ENCODE data around the gene SBF2. TPM values are rescaled to one million over a fixed set of nuclear protein-coding genes. Genes with fewer than 3 reads are reported as not detected.

SBF2 gene
- polyA plus RNA-seq, 1 experiment: 44.4 TPM

DNA sequence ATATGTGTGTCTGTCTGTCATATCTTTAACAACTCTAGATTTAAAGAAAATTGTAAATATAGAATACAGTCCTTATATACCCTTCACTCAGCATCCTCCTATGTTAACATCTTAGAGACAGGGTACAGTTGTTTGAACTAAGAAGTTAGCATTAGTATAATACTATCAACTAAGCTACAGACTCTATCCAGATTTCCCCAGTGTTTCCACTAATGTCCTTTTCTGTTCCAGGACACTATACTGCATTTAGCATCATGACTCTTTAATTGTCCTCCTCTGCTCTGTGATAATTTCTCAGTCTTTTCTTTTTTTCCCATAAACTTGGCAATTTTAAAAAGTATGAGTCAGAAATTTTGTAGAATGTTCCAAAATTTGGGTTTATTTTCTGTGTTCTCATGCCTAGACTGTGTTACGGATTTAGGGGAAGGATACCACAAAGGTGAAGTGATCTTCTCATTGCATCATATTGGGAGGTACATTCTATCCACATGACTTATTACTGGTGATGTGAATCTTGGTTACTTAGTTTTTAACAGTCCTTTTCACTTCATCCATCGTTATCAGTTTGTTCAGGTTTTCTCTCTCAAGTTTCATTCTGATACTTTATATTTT, 168.4 kb downstream of the SBF2 start:
- CTCF ChIA-PET: no interaction called here

DNA sequence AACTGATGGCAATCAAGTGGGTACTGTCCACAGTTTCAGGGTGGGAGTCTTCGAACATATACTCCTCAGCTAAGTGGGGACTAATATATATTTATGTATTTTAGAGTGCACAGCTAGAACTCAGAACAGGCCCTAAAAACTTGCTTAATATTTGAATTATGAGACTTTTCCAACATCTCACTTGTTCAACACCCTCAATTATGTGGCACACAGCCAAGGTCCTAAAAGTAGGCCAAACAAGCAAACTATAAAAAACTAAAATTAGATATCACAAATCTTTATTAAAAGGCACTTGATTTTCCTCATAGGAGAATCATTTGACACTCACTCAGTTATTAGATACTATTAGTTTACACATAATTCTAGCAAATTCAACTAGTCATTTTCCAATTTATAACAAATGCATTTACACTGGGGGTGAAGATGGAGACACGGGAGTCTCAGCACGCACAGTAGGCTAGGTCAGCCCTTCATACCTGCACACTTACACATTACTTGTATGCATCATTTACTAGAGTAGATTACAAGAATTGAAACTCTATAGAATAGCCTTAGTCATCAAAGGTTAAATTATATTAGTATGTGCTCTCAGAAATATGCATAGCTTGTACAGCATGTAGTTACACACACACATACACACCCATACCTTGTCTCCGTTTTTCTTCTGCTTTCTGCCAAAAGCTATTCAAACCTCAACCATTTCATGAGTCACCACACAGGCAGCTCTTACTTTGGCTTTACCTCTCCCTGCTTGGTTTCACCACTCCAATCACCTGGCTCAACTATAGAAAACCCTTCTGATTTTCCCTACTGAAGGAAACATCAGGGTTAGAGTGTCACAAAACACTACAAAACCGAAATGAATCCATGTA, 171.5 kb downstream of the SBF2 start:
- Histone ChIP-seq H3K27ac (ENCODE audit: low read depth, low read length) (no peak overlapping the region), H3K4me3 (ENCODE audit: low read depth, low read length) (no peak overlapping the region), H3K27me3 (ENCODE audit: control insufficient read depth, insufficient read depth, low read length) (no peaks in the 10 kb centered on the region), H3K9me3 (ENCODE audit: control insufficient read depth, insufficient read depth, low read length) (no peaks in the 10 kb centered on the region)
- POLR2A ChIA-PET: interaction anchor here (1.3 kb wide), 1 partner anchor 12 kb away, joined by 3 read pairs; no protein-coding TSS in a partner anchor
- CTCF ChIA-PET: interaction anchor here (0.5 to 1.4 kb wide), 4 partner anchors 59 to 86 kb away, joined by 3 to 4 read pairs (median 4); no protein-coding TSS in a partner anchor
- TF ChIP-seq, protein P1, sequence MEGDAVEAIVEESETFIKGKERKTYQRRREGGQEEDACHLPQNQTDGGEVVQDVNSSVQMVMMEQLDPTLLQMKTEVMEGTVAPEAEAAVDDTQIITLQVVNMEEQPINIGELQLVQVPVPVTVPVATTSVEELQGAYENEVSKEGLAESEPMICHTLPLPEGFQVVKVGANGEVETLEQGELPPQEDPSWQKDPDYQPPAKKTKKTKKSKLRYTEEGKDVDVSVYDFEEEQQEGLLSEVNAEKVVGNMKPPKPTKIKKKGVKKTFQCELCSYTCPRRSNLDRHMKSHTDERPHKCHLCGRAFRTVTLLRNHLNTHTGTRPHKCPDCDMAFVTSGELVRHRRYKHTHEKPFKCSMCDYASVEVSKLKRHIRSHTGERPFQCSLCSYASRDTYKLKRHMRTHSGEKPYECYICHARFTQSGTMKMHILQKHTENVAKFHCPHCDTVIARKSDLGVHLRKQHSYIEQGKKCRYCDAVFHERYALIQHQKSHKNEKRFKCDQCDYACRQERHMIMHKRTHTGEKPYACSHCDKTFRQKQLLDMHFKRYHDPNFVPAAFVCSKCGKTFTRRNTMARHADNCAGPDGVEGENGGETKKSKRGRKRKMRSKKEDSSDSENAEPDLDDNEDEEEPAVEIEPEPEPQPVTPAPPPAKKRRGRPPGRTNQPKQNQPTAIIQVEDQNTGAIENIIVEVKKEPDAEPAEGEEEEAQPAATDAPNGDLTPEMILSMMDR (IDR thresholded peaks at IDR 0.05; ENCODE audit: low read depth, low read length): no peak
- no peak for DNase-seq (ENCODE audit: low read depth, low spot score)

More for the DNA sequence above, 168.4 kb downstream of the SBF2 start:
- H3K27ac ChIP-seq (ENCODE audit: low read depth, low read length): no peak overlapping the region
- H3K27me3 ChIP-seq (ENCODE audit: control insufficient read depth, insufficient read depth, low read length): no peaks in the 10 kb centered on the region
- POLR2A ChIA-PET: no interaction called here
- no peaks in the 10 kb centered on the region for H3K9me3 ChIP-seq (ENCODE audit: control insufficient read depth, insufficient read depth, low read length)
- no peak for DNase-seq (ENCODE audit: low read depth, low spot score)
- TF ChIP-seq, protein P1 (IDR thresholded peaks at IDR 0.05; ENCODE audit: low read depth, low read length): no peak
- H3K4me3 ChIP-seq (ENCODE audit: low read depth, low read length): no peak overlapping the region

DNA sequence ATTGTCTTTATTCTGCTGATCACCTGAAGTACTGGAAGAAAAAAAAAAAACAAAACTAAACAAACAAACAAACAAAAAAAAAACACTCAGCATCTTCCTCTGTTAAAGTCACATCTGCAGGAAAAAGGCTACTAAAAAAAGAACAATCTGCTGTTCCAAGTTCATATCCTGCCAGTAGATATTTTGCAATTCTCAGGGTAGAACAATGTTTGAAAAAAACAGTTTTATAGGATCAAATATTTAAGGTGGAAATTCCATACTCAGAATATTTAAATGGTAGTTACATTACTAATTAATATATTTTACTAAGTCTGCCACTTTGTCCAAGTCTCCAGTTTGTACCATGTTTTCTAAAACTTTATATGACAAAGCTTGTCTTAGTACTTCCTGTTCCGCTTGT, 175.2 kb downstream of the SBF2 start:
- no peak for DNase-seq (ENCODE audit: low read depth, low spot score)
- Histone ChIP-seq H3K9me3 (ENCODE audit: control insufficient read depth, insufficient read depth, low read length) (no peaks in the 10 kb centered on the region), H3K27ac (ENCODE audit: low read depth, low read length) (no peak overlapping the region), H3K4me3 (ENCODE audit: low read depth, low read length) (no peak overlapping the region), H3K27me3 (ENCODE audit: control insufficient read depth, insufficient read depth, low read length) (no peaks in the 10 kb centered on the region)
- CTCF ChIA-PET: no interaction called here
- TF ChIP-seq, protein P1 (IDR thresholded peaks at IDR 0.05; ENCODE audit: low read depth, low read length): no peak
- POLR2A ChIA-PET: no interaction called here

DNA sequence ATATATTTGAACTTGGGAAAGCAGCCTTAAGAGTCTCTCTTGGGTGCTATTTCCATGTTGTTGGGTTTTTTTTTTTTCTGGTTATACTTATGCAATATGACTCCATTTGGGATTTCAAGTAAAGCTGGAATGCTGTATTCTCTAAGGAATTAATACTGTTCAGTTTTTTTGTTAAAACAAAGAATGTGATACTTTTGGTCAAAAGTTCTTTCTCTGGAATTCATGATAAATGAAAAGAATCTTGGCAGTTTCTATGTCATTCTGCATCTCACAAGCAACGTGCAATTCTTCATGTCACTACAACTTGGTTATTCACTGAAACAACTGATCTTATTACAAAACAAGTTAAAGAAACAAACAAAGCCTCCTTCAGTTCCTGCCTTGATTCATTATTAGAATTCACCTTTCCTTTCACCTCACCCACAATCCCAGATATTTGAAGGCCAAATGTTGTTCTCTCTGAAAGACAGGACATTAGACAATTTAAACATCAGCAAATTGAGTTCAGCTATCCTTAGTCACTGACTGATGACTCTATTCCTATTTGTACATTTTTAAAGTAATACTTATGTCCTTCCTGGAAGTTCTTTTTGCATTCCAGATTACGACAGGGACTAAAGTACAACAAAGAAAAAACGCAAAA, 176.2 kb downstream of the SBF2 start:
- no peak for DNase-seq (ENCODE audit: low read depth, low spot score)
- Histone ChIP-seq H3K9me3 (ENCODE audit: control insufficient read depth, insufficient read depth, low read length) (no peaks in the 10 kb centered on the region), H3K27ac (ENCODE audit: low read depth, low read length) (no peak overlapping the region), H3K4me3 (ENCODE audit: low read depth, low read length) (no peak overlapping the region), H3K27me3 (ENCODE audit: control insufficient read depth, insufficient read depth, low read length) (no peaks in the 10 kb centered on the region)
- TF ChIP-seq, protein P1 (IDR thresholded peaks at IDR 0.05; ENCODE audit: low read depth, low read length): no peak
- ChIA-PET POLR2A (no interaction called here), CTCF (no interaction called here)

Measured in AG04450 (cell line).